Stimulated activated CD8-positive, alpha-beta memory T cell treated with anti-CD3 and anti-CD28 coated beads, Interleukin-12 subunit alpha, Interleukin-12 subunit beta, amount 100 ng/mL, for 4 hours (primary cell): ENCODE measurements around the gene IDH3G.

Source experiments
- DNase-seq: peaks from one replicate; pipeline ENCODE4 v3.0.0-alpha.2; 2020; ENCODE audit warnings: low read depth

IDH3G gene

DNA sequence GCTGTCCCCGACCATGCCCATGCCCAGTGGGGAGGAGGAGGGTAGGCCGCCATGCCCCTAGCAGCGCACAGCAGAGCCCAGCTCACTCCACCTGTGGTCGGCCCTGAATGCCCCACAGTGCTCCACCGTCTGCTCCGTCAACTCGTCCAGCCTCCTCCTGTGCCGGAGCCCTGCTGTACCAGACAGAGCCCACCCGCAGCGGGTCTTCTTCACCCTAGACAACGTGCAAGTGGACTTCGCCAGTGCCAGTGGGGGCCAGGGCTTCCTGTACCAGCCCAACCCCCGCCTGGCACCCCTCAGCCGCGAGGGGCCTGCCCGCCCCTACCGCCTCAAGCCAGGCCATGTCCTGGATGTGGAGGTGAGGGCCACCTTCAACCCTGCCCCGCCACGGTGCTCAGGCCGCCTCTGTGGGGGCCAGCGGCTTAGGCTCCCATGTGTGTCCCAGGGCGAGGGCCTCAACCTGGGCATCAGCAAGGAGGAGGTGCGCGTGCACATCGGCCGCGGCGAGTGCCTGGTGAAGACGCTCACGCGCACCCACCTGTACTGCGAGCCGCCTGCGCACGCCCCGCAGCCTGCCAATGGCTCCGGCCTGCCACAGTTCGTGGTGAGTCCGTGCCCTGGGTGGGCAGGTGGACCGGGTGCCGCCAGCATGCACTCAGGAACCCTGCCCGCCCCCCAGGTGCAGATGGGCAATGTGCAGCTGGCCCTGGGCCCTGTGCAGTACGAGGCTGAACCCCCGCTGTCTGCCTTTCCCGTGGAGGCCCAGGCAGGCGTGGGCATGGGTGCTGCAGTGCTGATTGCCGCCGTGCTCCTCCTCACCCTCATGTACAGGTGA lies 20.2 kb downstream of the IDH3G start:
- DNase-seq: no peak

DNA sequence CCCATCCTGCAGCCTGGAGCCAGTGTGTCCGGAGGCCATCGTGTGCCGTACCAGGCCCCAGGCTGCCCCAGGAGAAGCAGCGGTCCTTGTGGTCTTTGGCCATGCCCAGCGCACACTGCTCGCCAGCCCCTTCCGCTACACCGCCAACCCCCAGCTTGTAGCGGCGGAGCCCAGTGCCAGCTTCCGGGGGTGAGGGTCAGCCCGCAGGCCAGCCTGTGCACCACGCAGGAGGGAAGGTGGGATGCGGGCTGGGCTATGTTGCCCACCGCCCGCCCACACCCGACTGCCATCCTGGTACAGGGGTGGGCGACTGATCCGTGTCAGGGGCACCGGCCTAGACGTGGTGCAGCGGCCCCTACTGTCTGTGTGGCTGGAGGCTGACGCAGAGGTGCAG lies 21.0 kb downstream of the IDH3G start:
- DNase-seq: no peak

DNA sequence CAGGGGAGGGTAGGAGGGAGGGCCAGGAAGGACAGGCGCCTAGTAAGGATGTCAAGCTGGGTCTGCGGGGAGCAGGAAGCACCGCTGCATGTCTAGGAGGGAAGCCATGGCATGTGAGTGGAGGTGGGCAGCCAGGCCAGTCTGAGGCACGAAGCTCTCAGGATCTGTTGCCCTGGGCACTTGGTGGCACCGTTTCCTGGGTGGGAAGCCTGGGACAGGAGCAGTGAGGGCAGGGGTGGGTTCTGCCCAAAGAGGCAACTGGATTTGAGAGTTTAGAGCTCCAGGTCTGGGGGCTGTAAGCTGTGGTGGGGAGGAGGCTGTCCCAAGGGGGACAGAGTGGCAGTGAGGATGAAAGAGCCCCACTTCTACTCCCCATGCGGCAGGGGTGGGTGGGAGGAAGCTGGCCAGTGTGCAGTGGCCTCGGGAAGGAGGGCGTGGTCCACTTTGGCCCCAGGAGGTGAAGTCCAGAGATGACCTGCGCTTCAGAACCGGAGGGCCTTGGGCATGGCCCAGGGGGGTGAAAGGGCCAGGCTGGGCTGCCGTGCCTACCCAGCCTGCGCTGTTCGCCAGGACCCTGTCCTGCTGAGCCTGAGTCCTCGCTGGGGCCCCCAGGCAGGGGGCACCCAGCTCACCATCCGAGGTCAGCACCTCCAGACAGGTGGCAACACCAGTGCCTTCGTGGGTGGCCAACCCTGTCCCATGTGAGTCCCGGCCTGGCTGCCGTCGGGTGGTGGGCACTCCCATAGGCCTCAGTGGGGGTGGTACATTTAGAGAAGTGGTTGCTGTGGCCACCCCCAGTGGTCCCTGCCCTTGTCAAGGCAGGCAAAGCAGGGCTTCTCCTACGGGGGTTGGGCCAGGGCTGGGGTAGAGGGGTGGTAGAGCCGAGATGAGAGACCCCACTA lies 21.6 kb downstream of the IDH3G start:
- no peak for DNase-seq

DNA sequence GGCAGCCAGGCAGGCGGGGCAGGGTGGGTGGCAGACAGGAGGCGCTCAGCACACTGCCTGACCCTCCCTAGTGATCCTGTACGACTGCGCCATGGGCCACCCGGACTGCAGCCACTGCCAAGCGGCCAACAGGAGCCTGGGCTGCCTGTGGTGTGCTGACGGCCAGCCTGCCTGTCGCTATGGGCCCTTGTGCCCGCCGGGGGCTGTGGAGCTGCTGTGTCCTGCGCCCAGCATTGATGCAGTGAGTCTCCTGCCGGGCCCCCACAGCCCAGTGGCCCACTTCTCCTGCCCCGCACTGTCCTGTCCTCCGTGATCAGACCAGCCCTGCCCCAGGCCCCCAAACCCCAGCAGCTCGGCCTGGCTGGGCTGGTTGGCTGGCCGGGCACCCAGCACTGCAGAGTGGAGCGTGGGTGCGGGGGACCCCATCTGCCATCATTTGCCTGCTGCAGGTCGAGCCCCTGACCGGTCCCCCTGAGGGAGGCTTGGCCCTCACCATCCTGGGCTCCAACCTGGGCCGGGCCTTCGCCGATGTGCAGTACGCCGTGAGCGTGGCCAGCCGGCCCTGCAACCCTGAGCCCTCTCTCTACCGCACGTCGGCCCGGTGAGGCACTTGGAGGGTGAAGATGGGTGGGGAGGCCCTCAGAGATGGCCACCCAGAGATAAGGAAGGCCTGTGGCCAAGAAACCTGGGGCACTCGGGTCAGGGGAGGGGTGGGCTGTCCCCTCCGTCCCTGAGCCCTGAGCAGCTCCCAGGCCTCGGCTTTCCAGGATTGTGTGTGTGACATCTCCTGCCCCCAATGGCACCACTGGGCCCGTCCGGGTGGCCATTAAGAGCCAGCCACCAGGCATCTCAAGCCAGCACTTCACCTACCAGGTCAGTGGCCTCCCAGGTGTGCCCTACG lies 22.5 kb downstream of the IDH3G start:
- DNase-seq: no peak

GRCh38 chrX:153770601-153771414 lies 23.4 kb downstream of the IDH3G start:
- DNase-seq: no peak

- no peak for DNase-seq
These were observed 24.1 kb downstream of the IDH3G start for GRCh38 chrX:153769865-153770600.

DNA sequence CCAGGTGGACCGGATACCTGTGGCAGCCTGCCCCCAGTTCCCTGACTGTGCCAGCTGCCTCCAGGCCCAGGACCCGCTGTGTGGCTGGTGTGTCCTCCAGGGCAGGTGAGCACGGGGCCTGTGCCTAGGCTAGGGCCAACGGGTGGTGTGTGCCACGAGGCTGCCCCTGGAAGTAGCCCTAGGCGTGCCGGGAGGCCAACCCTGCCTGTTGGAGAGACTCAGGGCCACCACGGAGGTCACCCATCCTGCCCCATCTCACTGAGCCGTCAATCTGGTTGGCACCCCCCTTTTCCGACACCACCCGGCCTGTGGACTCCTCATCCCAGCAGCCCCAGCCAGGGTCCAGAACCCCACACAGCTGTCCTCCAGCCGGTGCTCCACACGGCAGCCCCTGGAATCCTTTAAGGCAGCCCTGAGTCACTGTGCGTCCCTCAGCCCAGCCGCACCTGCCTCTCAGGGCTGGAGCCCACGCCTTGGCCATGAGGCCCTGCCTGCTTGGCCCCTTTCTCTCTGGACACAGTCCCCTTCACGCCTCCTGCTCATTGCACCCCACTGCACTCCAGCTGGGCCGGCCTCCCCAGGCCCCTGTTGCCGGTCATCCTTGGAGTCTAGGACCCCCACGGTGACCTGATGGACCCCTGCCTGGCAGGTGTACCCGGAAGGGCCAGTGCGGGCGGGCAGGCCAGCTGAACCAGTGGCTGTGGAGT lies 24.9 kb downstream of the IDH3G start:
- DNase-seq: no peak

- no peak for DNase-seq
These were observed 25.6 kb downstream of the IDH3G start for GRCh38 chrX:153768311-153769157.

DNA sequence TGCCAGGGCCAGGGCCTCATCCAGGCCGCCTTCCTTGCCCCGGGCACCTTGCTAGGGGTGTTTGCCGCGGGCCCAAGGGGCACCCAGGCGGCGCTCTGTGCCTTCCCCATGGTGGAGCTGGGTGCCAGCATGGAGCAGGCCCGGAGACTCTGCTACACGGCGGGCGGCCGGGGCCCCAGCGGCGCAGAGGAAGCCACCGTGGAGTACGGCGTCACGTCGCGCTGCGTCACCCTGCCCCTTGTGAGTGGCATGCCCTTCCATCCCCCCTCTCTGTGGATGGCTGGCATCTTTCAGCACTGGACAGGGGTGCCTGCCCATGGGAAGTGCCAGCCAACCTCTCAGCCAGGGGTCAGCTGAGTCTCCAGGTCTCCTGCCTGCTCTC lies 26.5 kb downstream of the IDH3G start:
- DNase-seq: no peak

DNA sequence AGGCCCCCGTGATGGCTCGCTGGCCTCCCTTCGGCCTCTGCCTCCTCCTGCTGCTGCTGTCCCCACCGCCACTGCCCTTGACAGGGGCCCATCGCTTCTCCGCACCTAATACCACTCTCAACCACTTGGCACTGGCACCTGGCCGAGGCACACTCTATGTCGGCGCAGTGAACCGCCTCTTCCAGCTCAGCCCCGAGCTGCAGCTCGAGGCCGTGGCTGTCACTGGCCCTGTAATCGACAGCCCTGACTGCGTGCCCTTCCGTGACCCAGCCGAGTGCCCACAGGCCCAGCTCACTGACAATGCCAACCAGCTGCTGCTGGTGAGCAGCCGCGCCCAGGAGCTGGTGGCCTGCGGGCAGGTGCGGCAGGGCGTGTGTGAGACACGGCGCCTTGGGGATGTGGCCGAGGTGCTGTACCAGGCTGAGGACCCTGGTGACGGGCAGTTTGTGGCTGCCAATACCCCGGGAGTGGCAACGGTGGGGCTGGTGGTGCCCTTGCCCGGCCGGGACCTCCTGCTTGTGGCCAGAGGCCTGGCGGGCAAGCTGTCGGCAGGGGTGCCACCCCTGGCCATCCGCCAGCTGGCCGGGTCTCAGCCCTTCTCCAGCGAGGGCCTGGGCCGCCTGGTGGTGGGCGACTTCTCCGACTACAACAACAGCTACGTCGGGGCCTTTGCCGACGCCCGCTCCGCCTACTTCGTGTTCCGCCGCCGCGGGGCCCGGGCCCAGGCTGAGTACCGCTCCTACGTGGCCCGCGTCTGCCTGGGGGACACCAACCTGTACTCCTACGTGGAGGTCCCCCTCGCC lies 27.1 kb downstream of the IDH3G start:
- no peak for DNase-seq

- peak; percentile 18 for DNase-seq
These were observed 27.9 kb downstream of the IDH3G start for GRCh38 chrX:153766098-153766817.

DNA sequence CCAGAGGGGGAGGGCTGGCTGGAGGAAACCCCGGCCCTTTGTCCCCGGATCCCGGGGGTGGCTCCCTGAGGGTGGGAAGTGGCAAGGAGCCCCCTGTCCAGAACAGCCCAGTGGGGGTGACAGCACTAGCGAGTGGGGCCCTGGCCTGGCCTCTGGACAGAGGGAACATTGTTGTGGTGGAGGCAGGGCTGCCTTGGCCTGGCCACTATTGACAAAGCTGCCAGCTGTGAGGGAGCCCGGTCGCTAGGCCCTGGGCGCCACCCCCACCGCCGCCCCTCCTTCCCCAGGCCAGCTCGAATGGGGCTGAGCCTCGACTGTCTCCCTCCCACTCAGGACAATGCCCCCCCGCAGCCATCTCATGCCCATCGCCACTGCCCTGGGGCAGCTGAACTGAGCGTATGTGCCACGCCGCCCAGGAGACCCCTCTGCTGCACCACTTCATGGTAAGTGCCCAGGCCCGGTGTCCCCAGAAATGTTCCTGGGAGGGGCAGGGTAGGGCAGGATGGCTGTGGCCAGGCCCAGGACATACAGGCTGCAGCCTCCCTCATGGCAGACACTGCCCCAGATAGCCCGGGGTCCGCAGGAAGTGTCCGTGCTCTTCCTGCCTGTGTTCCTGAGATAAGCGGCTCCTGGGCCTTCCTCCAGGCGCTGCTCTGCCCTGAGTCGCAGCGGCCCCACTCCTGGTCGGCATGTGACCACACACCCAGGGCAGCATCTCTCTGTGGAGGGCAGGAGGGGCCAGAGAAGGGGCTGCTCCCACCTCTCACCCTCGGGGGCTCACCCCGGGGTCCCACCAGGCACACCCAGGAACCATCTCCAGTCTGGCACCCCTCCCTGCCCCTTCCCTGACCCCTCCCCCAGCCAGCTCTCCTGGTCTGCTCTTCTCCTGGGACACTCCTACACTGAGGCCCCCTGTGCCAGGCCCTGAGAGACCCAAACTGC lies 28.8 kb downstream of the IDH3G start:
- DNase-seq: no peak

DNA sequence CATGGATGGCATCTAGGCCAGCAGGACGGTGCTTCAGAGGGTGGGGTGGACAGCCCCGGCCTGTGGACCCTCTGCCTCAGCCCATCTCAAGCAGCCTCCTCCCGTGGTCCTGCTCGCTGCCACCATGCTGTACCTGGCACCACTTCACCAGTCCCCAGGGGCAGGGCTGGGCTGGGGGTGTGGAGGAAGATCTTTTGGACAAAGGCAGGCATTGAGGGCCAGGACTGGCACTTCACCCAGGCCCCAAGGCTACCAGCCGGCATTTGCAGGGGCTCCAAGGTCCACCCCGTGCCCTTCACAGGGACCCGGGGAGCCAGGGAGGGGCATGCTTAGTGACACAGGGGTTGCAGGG lies 29.4 kb downstream of the IDH3G start:
- no peak for DNase-seq

DNA sequence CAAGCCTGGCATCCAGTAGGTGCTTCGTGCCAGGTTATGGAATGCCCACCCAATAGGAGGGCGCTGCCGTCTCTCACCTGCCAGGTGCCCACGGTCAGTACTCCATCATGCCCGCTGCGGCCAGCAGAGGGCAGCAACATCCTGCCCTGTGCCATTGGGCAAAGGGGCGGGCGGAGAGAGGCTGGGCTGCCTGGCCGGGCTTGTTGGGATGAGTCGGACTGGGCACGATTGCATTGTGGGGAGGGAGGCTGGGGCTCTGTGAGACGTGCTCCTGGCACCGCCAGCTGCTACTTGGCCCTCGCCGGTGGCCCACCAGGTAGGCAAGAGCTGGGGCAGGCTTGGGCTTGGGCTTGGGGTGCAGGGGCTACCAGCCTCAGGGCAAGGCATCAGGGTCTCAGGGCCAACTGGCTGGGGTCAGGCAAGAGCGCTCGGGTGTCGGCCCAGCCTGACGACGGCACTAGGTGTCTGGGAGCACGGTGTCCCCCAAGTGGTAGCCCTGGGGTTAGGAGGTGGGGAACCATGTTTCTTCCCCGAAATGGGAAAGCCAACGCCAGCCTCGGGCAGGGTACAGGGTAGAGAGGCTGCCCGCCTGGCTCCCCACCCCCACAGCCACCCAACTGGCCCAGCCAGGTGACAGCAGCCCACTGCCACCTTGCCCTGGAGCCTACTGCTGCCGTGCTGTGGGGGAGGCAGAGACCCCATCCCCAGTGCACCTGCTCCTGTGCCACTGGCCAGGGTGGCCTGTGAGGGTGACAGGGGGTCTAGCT lies 30.0 kb downstream of the IDH3G start, which contains the start of gene PLXNB3:
PLXNB3 (plus strand) TSS at position 261 of the 767 bp plus-strand sequence. CDS start 1,287 bp downstream, outside the sequence.
- peak; percentile 53 for DNase-seq

DNA sequence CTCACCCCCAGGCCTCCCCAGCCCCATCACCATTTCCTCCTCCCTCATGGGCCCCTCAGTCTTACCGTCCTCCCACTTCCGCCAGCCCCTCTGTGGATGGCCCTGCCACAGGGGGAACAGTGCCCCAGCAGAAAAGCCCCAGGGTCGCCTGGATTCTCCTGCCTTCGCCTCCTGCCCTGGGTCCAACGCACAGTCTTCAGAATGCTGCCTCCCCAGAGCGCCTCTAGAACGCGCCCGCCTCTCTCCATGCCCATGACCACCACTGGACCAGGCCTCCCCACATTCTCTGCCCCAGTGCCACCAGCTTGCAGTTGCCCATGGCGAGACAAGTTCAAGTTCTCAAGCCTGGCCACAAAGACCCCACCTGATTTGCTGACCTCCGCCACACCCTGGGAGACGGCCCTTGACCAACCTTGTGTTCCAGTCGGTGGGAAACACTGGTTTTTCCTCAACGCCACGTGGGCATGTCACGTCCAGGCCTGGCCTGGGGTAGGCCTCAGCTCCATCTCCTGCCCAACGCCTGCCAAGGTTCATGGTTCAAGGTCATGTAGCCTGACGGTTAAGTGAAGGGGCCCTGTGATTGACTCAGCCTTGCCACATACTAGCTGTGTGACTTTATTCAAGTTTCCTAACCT lies 30.8 kb downstream of the IDH3G start:
- no peak for DNase-seq
